GM19452 (cell line): ENCODE results near the gene PRUNE2.
"Not testable (repeated sequence)": the region's sequence is repeated elsewhere in the genome, so short reads cannot be mapped to it uniquely, and the experiment has no call there.

ENCODE experiments used
- ATAC-seq: cut with Tn5 transposase; IDR thresholded peaks from one replicate; pipeline ENCODE4 v1.9.1; 2021; ENCODE audit not compliant: unreplicated experiment

Gene PRUNE2, protein sequence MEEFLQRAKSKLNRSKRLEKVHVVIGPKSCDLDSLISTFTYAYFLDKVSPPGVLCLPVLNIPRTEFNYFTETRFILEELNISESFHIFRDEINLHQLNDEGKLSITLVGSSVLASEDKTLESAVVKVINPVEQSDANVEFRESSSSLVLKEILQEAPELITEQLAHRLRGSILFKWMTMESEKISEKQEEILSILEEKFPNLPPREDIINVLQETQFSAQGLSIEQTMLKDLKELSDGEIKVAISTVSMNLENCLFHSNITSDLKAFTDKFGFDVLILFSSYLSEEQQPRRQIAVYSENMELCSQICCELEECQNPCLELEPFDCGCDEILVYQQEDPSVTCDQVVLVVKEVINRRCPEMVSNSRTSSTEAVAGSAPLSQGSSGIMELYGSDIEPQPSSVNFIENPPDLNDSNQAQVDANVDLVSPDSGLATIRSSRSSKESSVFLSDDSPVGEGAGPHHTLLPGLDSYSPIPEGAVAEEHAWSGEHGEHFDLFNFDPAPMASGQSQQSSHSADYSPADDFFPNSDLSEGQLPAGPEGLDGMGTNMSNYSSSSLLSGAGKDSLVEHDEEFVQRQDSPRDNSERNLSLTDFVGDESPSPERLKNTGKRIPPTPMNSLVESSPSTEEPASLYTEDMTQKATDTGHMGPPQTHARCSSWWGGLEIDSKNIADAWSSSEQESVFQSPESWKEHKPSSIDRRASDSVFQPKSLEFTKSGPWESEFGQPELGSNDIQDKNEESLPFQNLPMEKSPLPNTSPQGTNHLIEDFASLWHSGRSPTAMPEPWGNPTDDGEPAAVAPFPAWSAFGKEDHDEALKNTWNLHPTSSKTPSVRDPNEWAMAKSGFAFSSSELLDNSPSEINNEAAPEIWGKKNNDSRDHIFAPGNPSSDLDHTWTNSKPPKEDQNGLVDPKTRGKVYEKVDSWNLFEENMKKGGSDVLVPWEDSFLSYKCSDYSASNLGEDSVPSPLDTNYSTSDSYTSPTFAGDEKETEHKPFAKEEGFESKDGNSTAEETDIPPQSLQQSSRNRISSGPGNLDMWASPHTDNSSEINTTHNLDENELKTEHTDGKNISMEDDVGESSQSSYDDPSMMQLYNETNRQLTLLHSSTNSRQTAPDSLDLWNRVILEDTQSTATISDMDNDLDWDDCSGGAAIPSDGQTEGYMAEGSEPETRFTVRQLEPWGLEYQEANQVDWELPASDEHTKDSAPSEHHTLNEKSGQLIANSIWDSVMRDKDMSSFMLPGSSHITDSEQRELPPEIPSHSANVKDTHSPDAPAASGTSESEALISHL (N-terminal part only)

DNA sequence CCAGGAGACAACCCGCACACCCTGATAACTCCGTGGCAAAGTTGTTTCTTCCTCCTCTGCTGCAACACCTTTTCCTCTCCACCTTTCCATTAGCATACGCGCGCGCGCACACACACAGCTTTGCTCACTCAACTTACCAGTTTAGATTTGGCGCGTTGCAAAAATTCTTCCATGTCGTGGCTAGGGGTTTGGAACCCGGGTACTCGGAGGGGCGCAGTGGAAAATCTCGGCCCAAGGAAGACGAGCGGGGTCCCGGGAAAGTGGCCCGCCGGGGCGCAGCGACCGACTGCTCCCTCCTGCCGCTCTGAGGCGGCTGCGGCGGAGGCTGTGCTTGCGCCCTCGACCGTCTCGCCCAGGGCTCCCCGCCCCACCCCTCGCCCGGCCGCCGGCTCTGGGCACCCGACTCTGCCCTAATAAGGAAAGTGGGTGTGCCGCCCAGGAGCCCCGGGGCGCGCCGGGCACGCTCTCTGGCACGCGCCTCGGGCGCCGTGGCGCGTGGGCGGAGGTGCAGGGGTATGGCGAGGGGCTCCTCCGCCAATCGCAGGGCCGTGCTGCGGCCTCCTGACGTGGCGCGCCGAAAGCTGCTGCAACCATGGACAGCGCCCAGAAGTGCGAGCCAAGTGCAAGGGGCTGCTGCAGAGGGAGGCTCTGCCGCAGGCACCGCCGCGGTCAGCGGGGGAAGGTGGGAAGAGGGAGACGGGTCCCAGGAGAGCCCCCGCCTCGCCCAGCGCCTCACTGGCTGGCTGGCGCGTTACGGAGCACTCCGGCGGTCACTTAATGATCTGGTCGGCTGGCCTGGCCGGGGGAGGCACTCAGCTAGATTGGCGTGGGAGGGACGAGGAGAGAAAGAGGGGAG, at the start of gene PRUNE2:
PRUNE2 (minus strand) TSS at position 324 of the 856 bp plus-strand sequence; CDS start at position 173, 151 bp downstream.
- ATAC-seq: no peak

- not testable (repeated sequence) for ATAC-seq
Observed at GRCh38 chr9:76955406-76955805, 49.5 kb upstream of the PRUNE2 start.

DNA sequence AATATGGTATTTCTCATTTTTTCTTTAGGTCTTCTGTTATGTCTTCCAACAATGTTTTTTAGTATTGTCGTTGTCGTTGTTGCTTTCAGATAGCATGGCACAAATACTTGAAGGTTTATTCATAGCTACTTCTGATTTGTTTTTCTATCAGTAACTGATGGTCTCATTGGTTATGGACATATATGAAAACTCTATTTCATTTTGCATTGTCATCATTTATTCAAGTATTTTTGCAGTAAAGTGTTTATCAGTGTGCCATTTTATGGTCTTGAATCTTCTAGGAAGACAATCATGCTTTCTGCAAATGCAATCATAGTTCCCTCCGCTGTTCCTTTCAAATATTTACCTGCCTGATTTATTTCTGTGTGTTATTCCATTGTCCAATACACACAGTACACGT, 44.0 kb upstream of the PRUNE2 start:
- ATAC-seq: no peak

DNA sequence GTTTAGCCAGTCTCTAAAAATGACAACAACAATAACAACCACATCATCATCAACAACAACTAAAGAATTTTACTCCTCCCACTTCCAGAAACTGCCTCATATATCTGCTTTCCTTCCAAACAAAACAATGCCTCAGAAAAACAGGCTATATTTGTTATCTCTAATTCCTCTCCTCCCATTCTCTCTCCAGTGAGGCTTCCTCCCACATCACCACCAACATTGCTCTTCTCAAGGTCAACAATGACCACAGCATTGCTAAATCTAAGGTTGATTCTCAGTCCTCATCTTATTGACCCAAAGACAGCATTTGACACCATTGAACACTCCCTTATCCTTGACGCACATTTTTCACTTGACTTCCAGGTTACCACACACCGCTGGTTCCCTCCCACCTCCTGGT, 38.1 kb upstream of the PRUNE2 start:
- ATAC-seq: no peak

DNA sequence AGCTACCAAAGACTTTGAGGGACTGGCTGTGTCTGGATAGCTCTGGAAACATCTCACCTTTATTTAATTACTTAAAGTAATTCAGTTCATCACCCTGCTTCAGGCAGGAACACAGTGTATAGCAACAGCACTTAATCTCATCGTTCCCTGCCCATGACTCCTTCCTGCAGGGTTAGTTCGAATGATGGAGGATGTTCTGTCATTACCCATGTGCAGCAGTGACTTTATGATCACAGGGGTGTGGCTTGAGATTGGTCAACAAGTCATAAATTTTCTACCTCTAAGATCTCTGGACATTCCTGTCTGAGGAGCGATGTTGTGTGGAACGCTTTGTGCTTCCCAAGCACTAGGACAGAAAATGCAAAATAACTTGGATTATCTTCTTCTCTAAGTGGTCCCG, 37.1 kb upstream of the PRUNE2 start:
- no peak for ATAC-seq

DNA sequence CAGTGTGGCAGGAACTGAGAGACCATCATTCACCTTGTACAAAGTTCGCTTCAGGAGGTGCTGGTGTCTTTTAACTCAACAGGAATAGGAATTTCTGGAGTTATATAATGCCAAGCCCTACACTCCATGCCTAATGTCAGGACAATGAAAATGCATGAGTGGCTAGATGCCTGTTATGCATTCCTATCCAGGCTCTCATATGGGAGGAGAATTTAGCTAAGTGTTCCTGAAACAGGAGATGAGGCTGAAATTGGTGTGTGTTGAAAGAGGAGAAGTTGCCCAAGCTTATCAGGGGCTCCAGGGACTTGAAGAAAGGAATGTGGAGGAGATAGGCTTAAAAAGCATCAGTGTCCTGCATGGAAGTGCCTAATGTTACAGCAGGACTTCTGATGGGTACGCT, 26.8 kb upstream of the PRUNE2 start:
- no peak for ATAC-seq

DNA sequence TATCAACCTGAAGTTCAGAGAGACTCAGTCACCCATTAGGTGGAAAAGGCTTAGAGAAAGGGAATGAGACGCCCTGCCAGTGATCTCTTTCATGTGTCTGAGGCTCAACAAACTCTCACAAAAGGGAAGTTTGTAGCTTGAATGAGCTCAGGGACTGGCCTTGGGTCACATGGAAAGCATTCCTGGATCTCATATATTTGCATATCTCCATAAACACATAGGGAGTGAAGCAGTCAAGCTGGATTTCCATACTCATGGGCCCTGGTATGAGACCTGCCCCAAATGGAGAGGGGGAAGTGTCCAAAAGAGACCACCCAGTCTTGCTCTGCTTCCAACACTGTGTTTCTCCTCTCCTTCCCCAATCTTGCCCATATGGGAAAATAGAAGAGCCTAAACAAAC, 26.4 kb upstream of the PRUNE2 start:
- ATAC-seq: no peak

DNA sequence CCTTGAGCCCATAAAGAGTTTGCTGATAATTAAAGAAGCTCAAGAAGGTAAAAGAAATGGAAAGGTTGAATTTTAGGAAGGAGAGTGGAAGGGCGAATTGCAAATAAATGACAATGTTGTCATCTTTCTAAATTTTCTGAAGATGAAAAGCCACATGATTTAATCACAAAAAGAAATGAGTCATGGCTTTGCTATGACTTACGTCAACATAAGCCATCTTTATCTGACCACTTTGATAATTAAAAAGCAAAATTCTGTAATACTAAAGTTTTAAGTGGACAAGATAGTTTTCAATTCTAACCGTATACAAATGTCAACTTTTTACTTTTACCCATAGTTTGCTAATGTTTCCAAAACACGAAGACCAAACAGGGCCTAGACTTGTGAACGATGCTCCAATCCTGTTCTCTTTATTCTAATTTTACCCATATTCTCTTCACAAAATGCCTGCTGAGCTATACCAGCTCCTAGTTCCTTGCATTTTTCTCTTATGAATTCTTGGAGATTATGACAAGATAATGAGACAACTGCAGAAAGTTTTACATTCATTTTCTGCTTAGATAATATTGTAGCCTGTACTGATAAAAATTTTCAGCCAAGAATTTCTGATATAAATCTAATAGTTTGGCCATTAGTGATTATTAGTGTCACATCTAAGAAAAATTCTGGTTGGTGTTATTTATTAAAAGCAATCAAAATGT, 21.8 kb upstream of the PRUNE2 start:
- ATAC-seq: no peak

DNA sequence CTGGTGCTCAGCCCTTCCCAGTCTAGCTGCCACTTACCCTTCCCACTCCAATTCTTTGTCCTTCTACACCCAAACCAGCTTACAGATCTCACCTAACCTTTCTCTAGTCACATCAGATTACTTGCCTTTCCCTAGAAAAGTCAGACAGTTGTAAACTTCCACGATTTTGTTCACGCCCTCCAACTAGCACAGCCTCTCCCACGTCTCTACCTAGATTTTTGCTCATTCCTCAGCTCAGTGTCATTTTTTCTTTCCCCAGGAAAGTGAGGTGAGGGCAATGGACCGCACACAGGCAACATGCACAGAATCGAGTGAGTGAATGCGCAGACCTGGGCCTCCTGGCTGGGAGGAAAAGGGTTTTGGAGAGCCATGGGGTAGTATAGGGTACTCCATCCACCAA, 20.9 kb upstream of the PRUNE2 start:
- no peak for ATAC-seq

- ATAC-seq: no peak
Observed at GRCh38 chr9:76926324-76926741, 20.4 kb upstream of the PRUNE2 start.

DNA sequence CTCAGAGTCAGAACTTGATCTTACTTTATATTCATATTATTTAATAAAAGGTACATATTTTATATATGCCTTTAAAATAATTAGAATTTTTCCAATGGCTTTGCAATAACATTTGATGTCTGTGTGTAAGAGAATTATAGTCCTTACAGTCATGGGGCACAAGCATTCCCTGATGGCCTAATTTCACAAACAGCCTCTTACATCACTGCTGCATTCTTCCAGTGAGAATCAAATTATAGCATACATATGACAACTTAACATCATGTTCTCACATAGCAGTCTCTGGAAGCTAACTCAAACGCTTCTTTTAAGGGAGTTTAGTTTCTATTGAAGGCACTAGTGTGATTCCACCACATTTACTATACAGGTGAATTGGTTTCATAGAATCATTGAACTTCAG, 15.3 kb upstream of the PRUNE2 start:
- no peak for ATAC-seq

DNA sequence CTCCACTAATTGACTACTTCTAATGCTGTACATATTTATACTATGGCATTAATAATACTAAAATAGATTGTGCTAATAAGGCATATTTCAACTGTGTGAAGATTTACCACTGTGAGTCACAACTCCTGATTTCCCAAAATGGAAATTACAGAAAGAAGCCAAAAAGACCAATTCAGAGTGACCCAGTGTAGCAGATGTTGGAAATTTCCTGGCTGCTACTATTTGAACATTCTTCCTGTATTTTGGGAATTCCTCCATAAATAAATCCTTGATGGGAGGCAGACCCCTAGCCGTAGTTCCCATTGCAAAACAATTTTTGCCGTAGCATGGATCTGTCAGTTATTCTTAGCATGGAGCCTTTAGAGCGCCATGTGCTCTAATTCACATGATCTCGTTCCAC, 11.4 kb upstream of the PRUNE2 start:
- no peak for ATAC-seq

- no peak for ATAC-seq
Observed at GRCh38 chr9:76916231-76916630, 10.3 kb upstream of the PRUNE2 start.

DNA sequence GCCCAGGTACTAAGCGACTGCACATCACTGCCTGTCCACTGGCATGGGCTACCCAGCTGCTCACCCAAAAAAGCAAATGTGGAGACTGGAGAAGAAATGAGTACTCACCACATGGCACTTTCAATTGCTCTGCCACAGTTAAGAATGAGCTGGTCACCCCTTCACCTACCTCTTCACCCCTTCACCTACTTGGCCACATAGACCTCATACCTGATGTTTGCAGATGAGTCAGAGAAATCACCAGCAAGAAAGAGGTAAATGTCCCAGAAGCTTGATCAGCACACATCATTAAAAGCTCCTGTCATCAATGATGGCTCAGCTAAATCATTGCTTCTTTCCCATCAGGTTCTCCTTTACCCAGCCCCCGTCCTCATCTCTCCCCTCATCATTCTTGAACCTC, 7.6 kb upstream of the PRUNE2 start:
- no peak for ATAC-seq

DNA sequence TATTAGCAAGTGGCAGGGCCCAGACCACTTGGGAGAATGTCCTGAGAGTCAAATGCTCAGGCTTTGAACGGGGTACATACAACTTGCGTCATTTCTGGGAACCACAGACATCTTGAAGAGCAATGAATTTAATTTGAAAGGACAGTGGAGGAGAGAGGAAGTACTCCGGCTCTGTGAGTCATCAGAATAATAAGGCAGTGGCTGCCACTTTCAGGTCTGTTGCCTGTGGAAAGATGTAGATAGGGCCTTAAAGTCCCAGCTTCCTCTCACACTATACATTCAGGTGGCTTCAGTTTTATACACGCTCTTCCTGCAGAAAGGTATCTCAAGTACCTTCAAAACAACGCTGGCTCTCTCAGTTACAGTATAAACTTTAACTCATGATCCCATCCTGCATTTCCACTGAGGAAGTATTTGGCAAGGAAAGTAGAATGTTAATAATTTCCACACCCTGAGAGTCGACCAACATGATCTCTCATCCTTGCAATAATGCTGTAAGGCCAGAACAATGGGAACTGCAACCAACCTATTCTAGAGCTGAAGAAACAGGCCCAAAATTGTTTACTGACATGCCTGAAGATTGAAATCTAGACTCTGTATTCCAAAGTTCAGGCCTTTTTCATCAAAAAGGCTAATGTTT, 6.8 kb upstream of the PRUNE2 start:
- ATAC-seq: no peak

DNA sequence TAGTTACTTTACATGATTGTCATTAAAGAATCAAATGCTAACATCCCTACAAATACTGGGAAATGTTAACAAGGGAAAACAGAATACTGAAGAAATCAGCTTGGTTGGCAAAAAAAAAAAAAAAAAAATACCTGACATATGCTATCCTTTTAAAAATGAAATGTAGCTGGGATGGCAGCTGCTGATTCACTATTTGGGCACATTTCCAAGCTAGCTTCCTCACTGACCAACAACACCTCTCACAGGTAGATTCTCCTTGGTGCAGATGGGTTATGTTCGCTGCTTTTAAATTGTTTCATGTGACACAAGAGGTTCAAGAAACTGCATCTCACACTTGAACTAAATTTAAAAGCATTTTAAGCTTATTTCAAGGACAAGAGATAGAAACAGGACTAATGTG, 6.1 kb upstream of the PRUNE2 start:
- no peak for ATAC-seq

GRCh38 chr9:76910861-76911260, 4.9 kb upstream of the PRUNE2 start:
- no peak for ATAC-seq

DNA sequence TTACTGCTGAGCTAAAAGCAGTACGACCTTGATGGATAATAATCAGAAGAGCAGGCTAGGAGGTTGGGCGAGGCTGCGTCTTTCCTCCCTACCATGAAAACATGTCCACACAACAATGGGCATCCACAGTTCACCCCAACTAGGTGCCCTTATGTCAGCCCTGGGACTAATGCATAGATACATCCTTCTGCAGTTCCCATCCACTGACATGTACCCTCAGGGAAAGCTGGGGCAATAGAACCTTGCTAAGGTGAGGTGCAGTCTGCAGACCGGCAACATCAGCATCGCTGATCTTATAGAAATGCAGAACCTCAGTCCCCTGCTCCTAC, 697 bp upstream of the PRUNE2 start:
- no peak for ATAC-seq

- no peak for ATAC-seq
Observed at GRCh38 chr9:76904661-76905457, 1.1 kb downstream of the PRUNE2 start.
